H1 (cell line): ENCODE measurements around the gene FOSB.

Experiments used
- MAFK ChIP-seq: IDR thresholded peaks from 2 replicates; pipeline ENCODE4 v1.6.1; 2012; ENCODE audit warnings: low read depth, mild to moderate bottlenecking, improper control_type of control experiment, low read length
- PHF8 ChIP-seq: fragments of 200-600 bp; sonication (generic); conservative IDR thresholded peaks from 2 replicates; pipeline ENCODE4 v1.7.1; 2012; ENCODE audit warnings: low read depth, mild to moderate bottlenecking, inconsistent platforms, low read length, moderate library complexity
- POLR2AphosphoS5 ChIP-seq: IDR thresholded peaks from 2 replicates; pipeline ENCODE4 v1.6.1; 2011; ENCODE audit warnings: low read depth, low read length
- RAD21 ChIP-seq, 2 experiments: IDR thresholded peaks in 1 of 2; conservative IDR thresholded peaks in 1 of 2; 2 replicates each; pipeline ENCODE4 v1.6.1; 2011; ENCODE audit warnings: low read depth in 2 of 2, low read length in 2 of 2, improper control_type of control experiment in 1 of 2, inconsistent platforms in 1 of 2, mild to moderate bottlenecking in 1 of 2, moderate library complexity in 1 of 2
- TF ChIP-seq, protein P1 (sequence below): IDR thresholded peaks from 2 replicates; pipeline ENCODE4 v1.6.1; 2012; ENCODE audit warnings: inconsistent platforms

DNA sequence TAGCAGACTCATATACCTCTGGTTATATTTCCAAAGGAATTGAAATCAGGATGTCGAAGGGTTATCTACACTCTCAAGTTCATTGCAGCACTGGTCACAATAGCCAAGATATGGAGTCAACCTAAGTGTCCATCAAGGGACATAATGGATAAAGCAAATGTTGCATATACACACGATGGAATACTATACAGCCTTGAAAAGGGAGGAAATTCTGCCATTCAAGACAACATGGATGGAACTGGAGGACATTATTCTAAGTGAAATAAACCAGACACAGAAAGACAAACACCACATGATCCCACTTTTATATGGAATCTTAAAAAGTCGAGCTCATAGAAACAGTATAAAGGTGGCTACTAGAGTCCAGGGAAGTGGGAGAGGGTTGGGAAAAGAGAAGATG, 30.5 kb upstream of the FOSB start:
- TF ChIP-seq MAFK (no peak), RAD21 (IDR thresholded peaks at IDR 0.05 in 1 of 2, conservative IDR thresholded peaks at IDR 0.05 in 1 of 2; ENCODE audit: low read depth in 2 of 2, low read length in 2 of 2) (no peak), POLR2AphosphoS5 (no peak), PHF8 (no peak)
- TF ChIP-seq, protein P1, sequence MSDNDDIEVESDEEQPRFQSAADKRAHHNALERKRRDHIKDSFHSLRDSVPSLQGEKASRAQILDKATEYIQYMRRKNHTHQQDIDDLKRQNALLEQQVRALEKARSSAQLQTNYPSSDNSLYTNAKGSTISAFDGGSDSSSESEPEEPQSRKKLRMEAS: no peak
